ENCODE measurements around the gene TKTL1.

The TKTL1 gene

GRCh38 chrX:154348114-154348531 lies 52.5 kb downstream of the TKTL1 start:
- DNase-seq: no peak

- DNase-seq: no peak
Observed at GRCh38 chrX:154348646-154349358, 53.2 kb downstream of the TKTL1 start.

GRCh38 chrX:154349359-154349935 lies 53.9 kb downstream of the TKTL1 start:
- DNase-seq: no peak

GRCh38 chrX:154349979-154350378 lies 54.4 kb downstream of the TKTL1 start:
- no peak for DNase-seq

GRCh38 chrX:154350429-154351182 lies 55.0 kb downstream of the TKTL1 start:
- DNase-seq: no peak

- DNase-seq: no peak
Observed at GRCh38 chrX:154351183-154352011, 55.8 kb downstream of the TKTL1 start.

- DNase-seq: no peak
Observed at GRCh38 chrX:154352012-154352401, 56.4 kb downstream of the TKTL1 start.

- no peak for DNase-seq
Observed at GRCh38 chrX:154352466-154352865, 56.9 kb downstream of the TKTL1 start.

GRCh38 chrX:154353172-154353843 lies 57.7 kb downstream of the TKTL1 start:
- DNase-seq: no peak

- no peak for DNase-seq
Observed at GRCh38 chrX:154354013-154354412, 58.4 kb downstream of the TKTL1 start.

GRCh38 chrX:154354516-154354915 lies 58.9 kb downstream of the TKTL1 start:
- DNase-seq: no peak

- no peak for DNase-seq
Observed at GRCh38 chrX:154355094-154355775, 59.6 kb downstream of the TKTL1 start.

GRCh38 chrX:154355776-154356140 lies 60.2 kb downstream of the TKTL1 start:
- DNase-seq: no peak

GRCh38 chrX:154356596-154356995 lies 61.0 kb downstream of the TKTL1 start:
- DNase-seq: no peak

- no peak for DNase-seq
Observed at GRCh38 chrX:154357205-154357604, 61.6 kb downstream of the TKTL1 start.

- no peak for DNase-seq
Observed at GRCh38 chrX:154358011-154358410, 62.4 kb downstream of the TKTL1 start.

GRCh38 chrX:154358829-154359228 lies 63.2 kb downstream of the TKTL1 start:
- no peak for DNase-seq

GRCh38 chrX:154359362-154360154 lies 64.0 kb downstream of the TKTL1 start:
- DNase-seq: no peak

GRCh38 chrX:154360155-154360713 lies 64.6 kb downstream of the TKTL1 start:
- no peak for DNase-seq

- DNase-seq: no peak
Observed at GRCh38 chrX:154362085-154362742, 66.6 kb downstream of the TKTL1 start.
